ENCODE measurements around the gene ACACA.

ACACA gene

DNA sequence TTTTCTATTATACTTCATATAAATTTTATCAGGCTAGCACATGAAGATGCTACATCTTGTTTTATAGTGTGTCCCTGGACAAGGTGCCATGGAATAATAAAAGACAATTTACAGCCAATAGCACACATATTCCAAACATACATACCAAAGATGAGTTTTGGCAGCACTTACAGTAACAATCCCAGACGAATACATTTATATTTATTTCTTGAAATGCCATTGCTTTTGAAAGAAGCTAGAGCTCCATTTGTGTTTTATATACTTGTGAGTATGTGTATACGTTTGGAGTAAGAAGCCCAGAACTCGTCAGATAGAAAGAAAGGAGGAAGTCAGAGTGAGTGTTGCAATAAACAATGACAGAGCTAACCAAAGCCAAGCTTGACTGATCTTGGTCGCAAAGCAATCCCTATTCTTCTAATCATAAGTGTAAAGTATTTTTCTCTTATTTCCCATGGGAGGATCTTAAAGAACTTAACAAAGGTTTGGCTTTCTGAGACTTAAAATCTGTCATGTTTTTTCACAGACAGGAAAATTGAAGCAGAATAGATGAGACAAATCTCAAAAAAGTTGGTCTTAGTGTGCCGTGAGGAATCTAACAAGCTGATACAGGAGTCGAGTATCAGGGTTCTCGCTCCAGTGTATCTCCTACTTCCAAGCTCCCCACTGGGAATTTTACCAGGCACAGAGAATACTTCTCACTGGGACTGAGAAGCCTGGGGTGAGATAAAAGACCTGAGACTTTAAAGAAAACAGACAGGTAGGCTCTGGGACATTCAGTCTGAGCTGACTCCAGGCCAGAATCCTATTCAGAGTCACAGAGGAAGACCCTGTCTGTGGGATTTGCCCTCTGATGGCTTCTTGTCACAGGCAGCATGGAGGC, 282.5 kb downstream of the ACACA start:
- no peak for DNase-seq

DNA sequence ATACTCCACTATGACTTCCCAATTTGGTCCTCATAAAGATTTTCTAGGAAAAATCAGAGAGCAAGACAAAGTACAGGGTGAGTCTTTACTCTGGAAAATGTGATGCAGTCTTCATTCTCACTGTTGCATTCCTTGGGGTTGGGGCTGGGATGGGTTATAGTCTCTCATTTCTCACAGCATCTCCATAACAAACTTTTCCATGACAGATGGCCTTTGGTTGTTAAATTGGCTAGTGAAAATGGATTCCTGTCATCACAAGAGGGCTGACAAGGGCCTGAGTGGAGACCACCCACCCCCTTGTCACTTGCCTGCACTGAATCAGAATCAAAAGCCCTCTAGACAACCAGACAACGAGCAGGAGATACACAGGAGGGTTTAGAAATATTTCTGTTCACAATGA, 283.2 kb downstream of the ACACA start:
- DNase-seq = no peak

DNA sequence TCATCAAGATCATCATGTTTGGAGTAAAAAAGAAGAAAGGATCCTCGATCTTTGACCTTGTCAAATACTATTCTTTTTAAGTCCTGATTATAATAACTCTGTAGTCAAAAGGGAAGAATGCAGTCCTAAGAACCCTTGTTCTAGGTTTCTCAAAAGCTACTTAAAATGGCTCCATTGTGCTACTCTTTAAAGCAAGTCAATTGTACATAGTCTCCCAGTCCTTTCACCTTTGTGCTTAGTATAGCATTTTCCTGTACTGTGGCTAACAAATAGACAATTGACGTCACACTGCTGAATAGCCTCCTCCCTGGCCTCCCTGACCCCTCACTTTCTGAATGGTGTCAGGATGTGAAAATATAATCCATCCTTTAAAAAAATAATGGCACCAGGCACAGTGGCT, 285.0 kb downstream of the ACACA start:
- no peak for DNase-seq

DNA sequence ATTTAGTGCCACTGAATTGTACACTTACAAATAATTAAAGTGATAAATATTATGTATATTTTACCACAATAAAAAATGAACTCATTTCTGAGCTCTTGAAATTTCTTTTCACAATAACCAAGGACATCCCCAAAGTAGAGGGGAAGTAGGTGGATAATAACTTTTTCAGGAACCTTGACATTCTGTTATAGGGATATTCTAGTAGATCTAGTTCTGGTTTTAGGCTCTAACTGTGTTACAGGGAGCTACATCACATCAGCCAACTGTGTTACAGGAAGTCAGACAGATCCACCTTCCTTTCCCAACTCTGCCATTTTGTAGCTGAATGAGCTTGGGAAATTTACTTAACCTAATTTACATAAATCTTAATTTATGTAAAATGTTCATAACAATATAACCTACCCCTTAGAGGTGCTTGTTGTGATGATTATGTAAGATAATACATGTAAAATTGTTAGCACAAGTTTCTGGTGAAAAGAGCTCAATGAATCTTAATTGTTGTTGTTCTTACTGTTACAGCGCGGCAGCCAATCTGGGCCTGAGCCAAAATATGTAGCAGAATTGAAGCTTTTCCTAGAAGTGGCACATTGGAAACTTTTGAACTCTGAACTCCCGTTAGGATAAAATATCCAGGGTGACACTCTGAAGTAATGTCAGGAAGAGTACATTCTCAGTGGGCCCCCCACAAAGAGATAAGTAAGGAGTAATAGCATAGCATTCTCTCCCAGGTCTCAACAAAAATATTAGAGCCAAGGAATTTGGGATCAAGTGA, 288.1 kb downstream of the ACACA start:
- DNase-seq = no peak

DNA sequence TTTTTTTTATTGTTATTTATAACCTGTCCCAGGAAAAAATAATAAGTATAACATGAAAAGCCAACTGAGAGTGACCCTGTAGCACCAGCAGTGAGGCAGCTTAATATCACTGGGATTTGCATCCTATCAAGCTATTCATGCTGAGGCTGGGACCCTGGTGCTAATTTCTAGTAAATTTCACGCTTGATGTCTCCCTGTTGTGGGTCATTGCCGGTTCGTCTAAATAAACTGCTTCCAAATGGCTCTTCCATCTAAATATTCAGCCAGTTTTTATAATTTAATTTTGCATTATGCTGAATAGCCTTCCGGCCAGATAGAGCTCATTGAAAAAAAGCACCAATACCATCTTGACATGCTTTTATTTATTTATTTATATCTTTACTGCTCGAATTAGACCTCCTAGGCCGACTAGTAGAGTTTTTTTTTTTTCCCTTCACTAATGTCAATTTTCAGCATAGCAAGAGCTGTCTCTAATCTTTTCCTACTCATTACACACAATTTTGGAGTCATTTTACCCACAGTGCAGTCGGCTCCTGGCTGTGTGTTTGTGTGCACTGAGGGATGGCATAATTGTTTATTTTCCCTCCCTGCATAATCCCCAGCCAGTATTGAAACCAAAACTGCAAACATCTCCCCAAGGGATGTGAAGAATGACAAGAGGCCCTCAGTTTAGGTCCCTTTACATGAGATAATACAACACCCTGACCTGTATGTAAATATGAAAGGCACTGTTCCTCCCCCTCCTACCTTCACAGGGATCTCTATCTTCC, 289.1 kb downstream of the ACACA start:
- no peak for DNase-seq

DNA sequence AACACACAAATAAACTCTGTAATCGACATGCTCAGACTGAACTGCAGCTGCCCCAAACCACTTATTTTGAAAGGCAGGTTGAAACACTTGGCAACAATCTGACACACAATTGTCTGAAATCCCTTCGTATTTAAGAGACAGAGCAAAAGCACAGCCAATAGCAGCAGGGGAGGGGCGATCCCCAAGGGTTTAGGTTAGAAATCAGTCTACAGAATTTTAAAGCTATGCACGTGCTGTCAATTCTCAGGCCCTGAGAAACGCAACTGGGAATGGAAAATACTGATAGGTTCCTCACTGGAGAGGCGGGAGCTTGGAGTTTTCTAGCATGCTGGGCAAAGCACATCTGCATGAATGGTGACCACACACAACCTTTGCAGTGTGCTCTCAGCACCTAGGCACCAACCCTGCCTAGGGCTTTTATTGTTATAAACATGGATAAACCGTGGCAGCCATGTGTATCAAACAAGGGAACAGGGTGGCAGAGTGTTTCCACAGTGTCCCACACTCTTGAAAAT, 289.9 kb downstream of the ACACA start:
- no peak for DNase-seq

DNA sequence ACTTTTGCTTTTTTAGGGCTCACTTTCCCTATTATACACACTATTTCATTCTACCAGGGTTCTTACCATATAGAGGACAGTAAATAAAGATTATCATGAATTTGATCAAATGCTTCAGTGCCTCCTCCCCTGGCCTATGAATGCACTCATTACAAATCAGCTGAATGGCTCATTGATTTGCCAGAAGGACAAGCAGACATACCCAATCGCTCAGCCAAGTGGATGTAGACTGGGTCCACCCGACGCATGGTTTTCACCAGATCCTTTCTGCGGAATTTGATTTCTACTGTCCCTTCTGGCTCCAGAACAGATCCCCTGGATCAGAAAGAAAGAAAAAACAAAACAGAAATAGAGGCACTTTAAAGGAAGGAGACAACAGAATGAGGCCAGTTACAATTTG, 295.3 kb downstream of the ACACA start:
- no peak for DNase-seq

DNA sequence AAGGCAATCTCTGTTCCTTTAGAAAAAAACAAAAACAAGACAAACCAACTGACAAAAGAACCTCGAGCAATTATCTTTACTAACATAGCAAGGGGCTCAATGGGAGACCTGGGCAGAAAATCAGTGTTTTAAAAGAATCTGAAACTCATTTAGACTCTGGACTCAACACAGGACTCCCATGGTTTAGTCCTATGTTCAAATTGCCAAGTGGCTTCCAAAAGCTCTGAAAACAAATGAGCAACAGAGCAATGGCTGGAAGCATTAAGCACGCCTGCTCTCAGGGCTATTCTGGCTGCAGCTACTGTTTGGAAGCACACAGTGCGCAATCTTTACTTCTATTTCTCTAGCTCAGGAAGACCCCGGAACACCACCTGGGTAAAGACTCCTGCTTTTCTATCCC, 295.9 kb downstream of the ACACA start:
- no peak for DNase-seq

DNA sequence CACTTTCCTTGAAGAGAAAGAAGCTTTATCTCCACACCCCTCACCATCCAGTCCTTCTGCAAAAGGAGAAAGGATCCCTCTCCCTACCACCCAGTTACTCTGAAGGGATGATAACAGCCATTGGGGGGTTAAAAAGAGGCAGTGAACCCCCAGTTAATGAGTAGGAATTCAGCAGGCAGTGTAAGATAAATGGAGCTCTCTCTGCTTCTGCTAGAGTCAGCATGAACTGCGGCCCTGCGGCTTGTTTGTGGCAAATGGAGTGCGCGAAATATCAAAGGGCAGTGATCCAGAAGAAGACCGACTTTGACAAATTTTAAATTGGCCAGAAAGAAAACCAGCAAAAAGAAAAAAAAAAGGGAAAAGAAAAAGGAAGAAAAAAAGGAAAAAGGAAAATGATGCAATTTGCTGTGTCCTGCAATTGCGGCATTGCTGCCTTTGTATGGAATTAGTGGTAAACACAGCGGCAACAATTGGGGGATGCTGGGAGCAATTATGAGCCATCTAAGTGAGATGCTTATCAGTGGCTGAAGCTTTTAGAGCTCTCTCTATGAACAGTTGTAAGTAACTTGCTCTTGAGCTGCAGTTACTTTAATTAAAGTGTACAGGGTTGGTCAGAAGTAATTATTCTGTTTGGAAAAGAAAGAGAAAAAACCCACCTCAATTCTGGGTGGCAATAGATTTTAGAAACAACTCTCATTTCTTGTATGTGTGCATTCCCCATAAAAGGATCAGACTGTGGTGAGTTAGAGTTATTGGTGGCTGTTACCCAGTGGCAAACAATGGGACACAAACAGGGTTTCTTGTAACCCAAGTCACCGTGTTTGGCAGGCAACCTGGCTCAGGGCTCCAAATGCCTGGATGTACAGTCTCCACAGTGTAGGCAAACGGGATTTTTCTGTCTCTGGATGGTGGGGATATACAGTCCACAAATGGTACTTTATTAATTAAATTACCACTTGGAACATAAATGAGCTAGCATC, 296.6 kb downstream of the ACACA start:
- no peak for DNase-seq

DNA sequence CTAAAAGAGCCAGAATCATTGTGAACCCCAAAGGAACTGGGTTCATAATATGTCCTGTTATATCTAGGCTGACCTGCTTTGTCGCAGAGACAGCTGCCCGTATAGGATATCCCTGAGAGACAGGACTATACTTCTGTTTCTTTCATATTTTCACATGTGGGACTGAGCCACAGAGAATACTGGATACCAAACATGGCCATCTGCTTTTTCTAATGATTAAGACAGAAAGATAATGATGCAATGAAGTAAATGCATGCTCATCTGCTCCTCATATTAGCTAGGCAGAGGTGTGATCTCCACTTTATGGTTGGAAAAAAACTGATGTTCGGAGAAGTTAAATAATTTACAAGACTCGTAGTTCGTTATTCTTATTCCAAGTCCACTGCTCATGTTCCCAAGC, 297.5 kb downstream of the ACACA start:
- DNase-seq = no peak

DNA sequence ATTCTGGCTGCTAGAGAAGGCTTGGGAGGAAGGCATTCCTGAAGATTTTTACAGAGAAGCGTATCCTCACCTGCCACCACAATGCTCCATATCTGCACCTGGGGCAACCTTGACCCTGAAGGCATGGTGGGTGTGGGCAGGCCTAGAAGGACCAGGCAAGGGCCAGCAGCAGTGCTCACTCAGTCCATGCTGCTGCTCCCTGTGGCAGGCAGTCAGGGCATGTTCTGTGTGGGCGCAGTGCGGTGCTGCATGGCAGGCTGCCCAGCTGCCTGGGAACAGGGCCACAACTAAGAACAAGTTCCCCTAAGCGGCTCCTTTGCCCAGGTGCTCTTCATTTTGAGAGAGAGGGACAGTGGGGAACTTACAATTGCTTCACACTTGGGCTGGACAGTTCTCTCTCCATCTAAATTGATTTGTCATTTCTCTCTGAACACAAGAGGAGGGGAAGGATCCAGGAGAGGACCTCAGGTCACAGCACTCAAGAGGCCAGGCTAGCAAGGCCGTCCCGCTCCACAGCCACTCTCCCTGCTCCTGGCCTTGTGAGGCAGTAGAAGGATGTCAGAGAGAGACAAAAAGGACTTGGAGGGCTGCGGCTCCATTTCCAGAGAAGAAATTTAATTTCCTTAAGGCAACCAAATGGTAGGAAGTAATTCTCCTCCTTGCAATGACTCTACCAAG, 299.1 kb downstream of the ACACA start:
- no peak for DNase-seq

DNA sequence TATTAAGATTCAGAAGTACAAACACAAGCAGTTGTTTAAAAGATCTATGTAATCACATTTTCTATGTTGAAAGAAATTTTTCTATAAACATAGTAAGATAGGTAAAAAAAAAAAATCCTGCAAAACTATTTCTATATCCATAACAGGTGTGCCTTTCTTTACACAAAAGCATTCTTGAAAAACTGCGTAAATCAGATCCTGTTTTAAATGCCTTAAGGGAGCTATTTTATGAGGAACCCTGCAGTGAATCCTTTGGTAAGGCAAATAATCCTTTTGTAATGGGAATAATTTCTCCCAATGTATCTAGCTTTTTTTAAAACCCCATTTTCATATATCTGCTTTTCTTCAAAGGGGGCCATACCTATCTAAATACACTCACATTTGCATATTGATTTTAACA, 300.6 kb downstream of the ACACA start:
- DNase-seq = no peak

DNA sequence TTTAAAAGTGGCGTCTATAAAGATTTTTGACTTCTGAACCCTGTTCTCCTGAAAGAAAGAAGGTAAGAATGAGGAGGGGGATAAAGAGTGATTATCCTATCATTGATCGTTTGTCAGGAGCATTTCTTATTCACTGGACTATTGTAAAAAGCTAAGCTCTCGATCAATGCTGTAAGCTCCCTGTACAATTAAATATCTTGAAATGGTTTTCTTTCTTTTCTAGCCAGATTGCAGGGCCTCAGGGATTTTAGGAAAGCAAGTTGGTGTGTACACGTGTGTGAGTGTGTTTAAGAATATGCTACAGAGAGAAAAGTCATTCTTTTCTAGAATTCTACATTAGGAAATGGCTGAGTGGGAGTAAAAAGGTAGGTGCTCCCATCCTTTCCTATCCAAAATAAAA, 303.4 kb downstream of the ACACA start:
- no peak for DNase-seq

DNA sequence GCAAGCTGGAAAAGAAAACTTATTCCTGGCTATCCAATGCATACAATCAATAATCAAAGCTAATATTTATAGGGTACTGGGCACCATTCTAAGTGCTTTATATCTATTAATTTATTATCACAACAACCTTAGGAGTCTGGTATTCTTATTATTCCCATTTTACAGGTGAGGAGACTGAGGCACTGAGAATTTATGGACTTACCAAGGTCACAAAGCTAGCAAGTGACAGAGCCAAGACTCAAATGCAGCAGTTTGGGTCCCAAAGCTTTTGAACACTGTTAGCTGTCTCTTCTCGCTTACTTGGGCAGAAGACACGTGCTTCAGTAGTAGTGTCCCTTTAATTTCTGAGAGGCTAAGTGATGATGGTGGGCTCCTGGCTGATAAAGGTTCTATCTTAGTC, 305.3 kb downstream of the ACACA start:
- no peak for DNase-seq

DNA sequence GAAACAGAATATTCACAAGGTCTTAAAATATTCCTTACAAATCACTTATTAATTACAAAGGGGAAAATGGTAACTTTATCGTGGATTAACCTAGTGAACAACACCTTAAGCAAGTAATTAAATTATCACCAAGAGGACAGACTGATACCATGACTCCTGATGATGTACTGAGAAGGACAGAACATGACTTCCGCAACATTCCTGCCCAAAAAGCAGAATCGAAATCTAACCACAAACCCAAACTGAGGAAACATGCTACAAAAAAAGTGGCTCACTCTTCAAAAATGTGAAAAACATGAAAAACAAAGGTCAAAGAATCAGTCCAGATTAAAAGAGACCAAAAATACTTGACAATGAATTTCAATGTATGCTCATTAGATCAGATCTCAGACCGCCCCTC, 306.4 kb downstream of the ACACA start:
- no peak for DNase-seq

DNA sequence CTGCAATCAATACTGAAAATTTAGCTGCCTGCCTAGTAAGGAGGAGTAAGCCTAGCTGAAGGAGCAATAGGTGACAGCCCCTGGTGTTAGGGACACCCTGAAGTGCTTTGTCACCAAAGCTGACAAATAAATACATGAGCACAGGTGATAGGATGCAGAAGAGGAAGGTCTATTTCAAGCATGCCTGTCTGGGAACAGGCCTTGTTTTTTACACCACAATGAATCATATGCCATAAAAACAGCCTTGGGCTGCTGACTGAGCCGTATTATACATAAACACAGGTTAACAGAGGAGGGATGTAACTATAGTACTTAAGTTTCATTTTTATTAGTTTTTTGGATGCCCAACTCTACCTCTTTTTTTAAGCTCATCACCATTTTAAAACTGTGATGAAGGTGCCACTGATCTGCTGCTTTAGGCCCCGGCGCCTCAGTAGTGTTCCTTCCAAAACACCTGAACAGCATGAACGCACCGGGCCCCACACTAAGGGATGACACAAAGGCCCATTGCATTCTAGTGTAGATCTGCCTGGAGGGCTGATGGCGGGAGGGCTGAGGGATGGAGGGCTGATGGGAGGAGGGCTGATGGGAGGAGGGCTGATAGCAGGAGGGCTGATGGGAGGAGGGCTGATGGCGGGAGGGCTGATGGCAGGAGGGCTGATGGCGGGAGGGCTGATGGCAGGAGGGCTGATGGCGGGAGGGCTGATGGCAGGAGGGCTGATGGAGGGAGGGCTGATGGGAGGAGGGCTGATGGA, 307.5 kb downstream of the ACACA start:
- no peak for DNase-seq

DNA sequence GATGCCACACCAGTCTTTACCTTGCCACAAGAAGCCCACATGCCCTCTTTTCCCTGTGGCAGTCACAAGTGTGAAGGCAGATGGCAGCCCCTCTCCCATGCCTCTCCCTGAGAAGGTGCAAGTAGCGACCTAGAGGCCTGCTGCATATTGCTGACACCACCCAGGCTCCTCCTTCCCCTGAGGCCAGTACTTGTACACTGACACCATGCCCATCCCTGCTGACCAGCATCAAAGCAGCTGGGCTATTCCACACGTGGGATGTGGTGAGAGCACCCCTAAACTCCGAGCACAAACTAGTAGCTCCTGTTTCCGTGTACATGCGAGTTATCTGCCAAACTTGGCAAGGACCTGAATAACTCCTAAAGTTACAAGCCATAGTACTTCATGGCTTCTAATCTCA, 308.5 kb downstream of the ACACA start:
- DNase-seq = no peak

DNA sequence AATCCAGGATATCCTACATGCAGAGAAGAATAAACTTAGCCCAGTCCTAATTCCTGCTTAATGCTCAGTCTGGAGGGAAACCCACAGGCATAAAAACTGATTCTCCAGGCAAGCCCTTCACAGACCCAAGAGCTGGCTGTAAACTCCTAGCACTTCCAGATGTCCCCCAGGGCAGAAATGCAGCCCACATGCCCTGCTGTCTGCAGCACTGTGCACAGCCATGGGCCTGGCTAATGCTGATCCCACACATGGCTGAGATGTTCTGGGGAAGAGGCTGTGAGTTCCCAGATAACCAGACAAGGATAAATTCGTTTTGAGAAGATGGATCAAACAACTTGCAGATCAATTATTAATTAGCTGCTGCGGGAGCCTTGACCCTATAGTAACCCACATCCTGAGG, 309.5 kb downstream of the ACACA start:
- DNase-seq = no peak

DNA sequence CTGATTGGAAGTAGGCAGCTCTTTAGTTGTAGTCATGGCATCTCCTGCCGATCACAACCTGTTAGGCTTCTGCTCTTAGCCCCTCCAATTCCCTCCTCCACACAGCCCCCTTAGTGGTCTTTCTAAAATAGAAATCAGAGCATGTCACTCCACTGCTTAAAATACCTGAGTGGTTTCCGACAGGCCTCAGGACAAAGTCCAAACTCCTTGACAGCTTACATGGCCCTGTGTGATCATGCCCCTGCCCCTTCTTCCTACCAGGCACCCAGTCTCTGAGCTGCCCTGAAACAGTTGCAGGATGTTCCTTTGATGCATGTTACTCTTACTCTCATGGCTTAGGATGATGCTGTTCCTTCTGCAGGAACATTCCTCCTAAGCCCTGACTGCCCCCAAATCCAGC, 310.6 kb downstream of the ACACA start:
- DNase-seq = no peak

DNA sequence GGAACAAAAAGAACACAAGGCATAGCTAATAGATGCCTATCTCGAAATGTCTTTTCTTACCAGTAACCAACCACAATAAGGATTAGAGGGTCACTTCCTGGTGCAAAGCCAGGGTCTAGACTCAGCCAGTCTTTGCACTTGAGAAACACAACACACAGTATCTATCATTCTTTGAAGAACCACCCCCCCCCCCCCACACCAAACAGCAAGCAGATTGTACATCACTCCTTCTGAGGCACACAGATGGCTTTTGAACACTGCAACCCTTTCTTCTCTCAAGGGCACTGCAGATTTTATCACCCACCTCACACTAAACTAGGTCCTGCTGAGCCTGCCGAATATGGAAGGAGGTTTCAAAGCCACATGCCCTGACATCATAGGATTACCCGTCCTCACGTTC, 312.2 kb downstream of the ACACA start:
- no peak for DNase-seq

DNA sequence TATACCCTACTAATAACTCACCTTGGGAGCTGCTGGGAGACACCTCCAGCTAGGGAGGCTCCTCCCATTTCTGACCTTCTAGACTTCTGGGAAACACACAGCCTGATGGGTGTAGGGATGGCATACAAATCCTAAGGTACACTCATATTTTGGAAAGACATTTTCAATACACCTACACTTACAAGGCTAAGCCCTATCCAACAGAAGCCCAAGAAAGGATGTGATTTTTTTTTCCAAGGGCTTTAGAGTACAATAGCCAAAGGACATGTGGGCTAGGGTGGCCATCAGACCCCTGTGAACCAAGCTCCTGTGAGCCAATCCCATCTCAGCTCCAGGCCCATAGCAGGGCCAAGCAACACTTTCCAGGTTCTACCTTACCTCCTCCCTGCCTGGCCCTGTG, 313.9 kb downstream of the ACACA start:
- no peak for DNase-seq
